CD4-positive, alpha-beta T cell treated with Interleukin-12 subunit alpha and Interleukin-12 subunit beta, for 1 hour (primary cell): ENCODE results near the gene CARS1.

Experiments used
- DNase-seq: peaks from one replicate; pipeline ENCODE4 v3.0.0-alpha.2; 2020

The CARS1 gene

GRCh38 chr11:3037040-3037944 is 19.9 kb downstream of the CARS1 start:
- DNase-seq, result peak; percentile 52

DNA sequence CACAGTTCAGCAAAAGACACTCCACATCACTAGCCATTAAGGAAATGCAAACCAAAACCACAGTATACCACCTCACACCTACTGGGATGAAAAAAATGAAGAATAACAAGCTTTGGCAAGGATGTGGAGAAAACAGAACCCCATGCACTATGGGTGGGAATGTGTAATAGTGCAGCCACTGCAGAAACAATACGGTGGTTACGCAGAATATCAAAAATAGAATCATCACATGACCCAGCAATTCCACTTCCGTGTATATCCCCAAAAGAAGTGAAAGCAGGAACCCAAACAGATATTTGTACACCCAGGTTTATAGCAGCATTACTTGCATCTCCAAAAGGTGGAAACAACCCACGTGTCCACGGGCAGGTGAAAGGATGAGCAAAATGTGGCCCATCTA is 20.8 kb downstream of the CARS1 start:
- no peak for DNase-seq

GRCh38 chr11:3035333-3035732 is 21.9 kb downstream of the CARS1 start:
- no peak for DNase-seq

- no peak for DNase-seq
Measured at GRCh38 chr11:3030289-3031070, 26.7 kb downstream of the CARS1 start.

DNA sequence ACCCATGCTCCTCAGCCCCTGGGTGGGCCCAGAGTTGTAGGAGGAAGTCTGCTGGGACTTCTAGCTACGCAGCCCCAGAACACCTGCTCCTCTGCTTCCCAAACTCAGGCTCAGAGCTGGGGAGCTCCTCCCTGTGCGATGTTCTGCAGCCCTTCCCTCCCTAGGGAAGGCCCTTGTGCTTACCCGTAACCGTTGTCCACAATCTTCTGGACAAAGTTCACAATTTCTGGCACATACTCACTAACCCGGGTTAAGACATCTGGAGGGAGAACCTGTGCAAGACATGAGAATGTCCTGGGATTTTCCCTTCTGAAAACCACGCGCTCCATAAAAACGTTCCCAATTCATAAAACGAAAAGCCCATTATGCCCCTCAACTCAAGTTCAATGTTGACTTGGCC is 28.4 kb downstream of the CARS1 start:
- no peak for DNase-seq

DNA sequence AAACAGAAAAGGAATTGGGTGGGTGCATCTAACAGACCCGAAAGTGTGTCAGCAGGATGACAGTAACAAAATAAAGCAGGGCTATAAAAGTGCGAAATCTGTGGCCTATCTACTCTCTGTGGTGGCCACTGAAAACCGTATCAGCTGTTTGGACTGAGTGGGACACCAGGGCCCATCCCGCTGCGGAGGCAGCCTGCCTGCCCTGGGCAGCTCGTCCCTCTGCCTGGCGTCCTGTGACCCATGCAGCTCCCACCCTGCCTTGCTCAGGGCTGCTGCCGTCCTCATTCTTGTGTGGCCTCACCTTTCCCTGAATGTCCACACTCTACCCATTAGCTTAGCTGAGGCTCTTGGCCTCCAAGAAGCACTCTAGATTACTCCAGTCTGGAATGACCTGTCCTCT is 30.4 kb downstream of the CARS1 start:
- DNase-seq, result no peak

- DNase-seq, result no peak
Measured at GRCh38 chr11:3022982-3023381, 34.2 kb downstream of the CARS1 start.

DNA sequence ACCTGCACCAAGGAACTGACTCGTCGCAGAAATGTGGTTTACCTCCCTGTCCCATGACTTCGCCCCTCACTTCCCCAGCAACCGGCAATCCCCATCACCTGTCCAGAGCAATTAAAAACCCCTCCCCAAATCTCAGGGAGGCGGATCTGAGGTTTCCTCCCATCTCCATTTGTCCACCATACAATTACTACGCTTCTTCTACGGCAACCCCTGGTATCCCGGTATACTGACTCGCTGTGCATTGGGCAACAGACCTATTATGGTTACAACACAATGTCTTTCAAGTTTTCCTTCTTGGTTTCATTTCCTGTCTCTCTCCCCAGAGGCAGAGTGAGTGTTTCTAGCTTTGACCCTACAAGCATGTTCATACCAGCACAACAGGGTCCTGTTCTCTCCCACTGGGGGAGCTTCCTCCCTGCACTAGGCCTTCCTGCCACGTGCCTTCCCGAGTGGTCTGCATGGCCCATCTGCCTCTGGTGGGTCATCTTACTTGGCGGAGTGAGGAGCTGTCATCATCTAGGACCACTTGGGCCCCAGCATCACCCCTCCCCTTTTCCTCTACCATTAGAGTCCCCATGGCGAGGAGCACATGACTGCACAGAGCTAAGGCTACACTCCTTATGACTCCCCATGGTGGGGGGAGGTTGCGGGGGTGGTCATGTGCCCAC is 34.8 kb downstream of the CARS1 start:
- DNase-seq, result no peak

GRCh38 chr11:3021125-3021524 is 36.1 kb downstream of the CARS1 start:
- peak; percentile 55 for DNase-seq

GRCh38 chr11:3020011-3020410 is 37.2 kb downstream of the CARS1 start:
- DNase-seq, result no peak

DNA sequence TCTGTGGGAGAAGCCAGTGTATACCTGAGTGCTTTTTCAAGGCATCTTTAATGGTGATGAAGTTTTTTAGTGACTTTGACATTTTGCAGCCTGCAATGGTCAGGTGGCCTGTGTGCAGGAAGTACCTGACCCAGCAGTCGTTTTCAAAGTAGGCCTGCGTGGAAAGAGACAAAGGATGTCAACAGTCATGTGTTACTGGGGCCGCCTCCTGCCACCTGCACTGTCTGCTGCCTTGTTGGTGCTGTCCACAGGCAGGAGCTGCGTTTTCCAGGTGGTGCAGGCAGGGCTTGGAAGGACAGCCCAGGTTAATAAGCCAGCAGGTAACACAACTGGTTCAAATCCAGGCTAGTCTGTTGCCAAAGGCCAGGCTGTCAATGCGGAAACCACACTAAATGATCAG is 38.6 kb downstream of the CARS1 start:
- no peak for DNase-seq

- no peak for DNase-seq
Measured at GRCh38 chr11:3016861-3017260, 40.4 kb downstream of the CARS1 start.

DNA sequence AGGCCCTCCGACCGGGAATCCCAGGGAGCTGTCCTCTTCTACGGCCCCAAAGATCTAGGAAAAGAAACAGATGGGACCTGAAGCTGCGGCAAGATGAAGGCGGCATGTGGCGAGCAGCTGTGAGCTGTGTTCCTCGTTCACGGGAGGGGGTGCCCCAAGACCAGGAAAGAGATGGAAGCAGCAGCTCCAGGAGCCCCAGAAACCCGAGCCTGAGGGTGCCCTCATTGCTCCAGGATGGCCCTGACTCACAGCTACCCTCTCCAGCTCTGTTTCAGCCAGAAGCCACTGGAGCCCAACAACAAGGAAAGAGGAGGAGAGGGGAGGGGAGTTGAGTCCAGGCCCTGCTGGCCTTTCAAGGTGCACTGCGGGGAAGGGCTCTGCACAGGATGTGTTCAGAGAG is 41.4 kb downstream of the CARS1 start:
- DNase-seq, result no peak

DNA sequence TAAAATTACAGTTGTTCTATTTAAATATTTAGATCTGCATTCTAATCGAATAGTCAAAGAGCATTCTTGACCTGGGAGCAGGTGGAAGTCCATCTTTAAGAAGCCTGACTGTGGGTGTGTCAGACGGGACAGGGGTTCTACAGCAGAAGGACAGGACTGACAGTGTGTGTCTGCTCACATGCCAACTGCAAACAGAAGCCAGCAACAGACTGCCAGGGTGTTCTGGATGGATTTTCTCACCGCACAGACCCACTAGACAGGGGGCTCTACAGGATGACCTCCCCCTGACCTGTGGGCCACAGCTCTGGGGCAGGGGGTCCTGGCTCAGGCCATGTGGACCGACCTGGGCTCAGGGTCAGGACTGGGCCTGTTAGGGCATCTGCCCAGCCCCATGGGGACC is 42.3 kb downstream of the CARS1 start:
- no peak for DNase-seq

DNA sequence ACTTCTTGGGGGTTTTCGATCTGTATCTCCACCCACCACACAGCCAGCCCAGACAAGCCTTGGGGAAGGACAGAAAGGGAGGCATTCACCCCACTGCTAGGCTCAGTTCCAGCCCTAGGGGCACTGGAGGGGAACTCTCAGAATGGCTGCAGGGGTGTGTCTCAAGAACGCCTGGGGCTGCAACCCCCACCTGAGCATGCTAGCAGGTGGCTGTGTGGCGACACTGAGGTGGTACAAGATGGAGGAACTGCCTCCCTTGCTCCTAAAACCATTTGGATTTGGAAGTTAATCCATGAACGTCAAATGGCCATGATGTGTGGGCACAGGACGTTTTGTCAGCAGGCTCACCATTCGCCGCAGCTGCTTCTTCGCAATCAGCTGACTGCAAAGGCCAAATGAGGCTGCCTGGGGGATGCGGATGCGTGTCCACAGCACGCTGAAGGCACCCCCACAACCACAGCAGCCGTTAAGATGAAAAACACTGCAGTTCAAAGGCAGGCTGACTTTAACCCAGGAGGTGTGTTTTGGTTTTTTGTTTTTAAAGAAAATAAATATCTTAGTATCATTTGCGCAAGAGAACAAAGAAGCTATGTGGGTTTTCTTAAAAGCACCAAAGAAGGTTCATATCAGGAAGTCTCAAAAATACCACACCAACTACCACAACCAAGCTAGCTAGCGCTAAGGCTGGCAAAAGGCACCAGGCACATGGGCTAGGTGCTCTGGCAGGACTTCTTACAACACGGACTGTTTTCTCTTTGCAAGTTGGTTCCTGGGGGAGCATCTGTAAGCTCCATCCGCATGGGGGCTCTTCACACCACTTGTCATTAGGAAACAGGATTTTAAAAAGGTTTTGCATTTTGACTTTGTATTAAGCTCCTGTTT is 42.9 kb downstream of the CARS1 start:
- DNase-seq, result peak; percentile 75

GRCh38 chr11:3011891-3012885 is 45.0 kb downstream of the CARS1 start:
- DNase-seq, result no peak

DNA sequence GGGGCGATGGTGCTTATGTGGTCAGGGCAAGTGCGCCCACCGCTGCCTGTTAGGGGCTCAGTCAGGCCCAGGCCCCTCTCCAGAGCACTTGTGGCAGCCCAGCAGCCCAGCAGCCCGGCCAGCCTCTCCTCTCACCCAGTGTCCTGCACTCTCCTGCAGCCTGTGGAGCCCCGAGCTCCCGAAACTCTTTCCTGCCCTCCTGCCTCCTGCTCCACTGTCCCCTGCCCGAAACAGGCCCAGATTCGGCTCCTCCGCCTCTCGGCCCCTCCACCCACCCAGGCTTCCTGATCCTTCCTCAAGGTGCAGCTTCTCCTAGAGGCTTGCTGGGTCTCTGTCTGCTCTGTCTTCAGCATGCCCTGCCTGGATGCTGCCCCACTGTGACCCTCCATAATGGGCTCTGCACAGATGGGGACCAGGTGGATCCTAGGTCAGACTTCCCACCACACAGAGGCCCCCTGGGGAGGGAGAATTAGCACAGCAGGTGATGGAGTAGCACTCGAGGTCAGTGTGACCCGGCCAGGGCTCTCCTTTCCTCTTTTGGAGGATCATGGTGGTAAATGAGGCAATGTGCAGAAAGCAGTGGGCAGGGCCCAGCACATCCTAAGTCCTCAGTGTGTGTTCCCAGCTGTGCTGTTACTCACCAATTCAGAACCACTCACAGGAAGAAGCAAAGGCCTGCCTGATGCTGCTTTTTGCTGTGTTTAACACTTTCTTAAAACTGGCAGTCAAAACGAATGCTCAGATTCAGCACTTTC is 46.5 kb downstream of the CARS1 start:
- DNase-seq, result no peak

DNA sequence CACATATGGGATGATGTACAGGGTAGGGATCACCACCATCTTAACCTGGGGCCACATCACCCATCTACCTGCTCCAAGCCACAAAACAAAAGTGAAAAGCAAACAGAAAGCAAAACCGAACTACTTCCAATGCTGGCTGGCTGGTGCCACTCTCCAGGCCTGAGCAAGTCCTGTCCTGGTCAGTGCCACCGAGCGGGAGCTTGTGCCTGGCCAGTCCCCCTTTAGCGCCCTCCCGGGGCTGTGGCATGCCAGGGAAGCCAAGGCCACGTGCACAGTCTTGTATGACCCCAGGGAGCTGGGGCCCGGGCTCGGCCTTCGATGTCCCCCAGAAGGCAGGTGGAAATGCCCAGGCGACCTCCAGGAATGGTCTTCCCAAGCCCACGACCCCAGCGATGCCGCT is 47.2 kb downstream of the CARS1 start:
- DNase-seq, result no peak

GRCh38 chr11:3009481-3009880 is 47.7 kb downstream of the CARS1 start:
- DNase-seq, result no peak

GRCh38 chr11:3008746-3009336 is 48.4 kb downstream of the CARS1 start:
- no peak for DNase-seq
